ENCODE measurements around the gene ZNF512B. TPM values are rescaled to one million over a fixed set of nuclear protein-coding genes. Genes with fewer than 3 reads are reported as not detected.

ZNF512B gene
- total RNA-seq, 1 donor from 2014 or later: 32.2 TPM

DNA sequence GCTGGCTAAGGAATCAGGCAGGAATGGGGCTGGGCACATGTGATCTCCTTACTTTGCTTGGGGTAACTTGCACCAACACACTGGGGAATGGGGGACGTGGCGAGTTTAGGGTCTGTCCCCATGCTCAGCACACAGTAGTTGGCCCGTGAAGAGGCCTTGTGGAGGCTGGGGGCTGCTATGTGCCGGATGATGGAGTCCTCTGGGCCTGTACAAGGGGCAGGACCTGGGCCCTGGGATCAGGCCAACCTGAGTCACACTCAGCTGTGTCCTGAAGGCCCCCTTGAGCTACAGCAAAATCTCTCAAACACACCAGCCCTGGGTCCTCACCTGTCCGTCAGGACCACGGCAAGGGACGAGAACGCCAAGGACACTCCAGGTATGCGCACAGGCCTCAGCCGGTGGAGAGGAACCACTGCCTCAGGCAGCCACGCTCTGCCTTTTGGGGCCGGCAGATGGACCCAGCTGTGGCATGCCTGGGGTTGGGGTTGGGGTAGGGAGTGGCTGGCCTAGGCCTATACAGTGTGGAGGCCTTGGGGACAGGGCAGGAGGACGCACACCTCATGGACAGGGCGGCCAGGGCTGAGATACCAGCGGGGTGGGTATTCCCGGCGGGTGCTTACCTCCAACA, 24.6 kb downstream of the ZNF512B start:
- no peak for DNase-seq
- TF ChIP-seq, protein P1, sequence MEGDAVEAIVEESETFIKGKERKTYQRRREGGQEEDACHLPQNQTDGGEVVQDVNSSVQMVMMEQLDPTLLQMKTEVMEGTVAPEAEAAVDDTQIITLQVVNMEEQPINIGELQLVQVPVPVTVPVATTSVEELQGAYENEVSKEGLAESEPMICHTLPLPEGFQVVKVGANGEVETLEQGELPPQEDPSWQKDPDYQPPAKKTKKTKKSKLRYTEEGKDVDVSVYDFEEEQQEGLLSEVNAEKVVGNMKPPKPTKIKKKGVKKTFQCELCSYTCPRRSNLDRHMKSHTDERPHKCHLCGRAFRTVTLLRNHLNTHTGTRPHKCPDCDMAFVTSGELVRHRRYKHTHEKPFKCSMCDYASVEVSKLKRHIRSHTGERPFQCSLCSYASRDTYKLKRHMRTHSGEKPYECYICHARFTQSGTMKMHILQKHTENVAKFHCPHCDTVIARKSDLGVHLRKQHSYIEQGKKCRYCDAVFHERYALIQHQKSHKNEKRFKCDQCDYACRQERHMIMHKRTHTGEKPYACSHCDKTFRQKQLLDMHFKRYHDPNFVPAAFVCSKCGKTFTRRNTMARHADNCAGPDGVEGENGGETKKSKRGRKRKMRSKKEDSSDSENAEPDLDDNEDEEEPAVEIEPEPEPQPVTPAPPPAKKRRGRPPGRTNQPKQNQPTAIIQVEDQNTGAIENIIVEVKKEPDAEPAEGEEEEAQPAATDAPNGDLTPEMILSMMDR (IDR thresholded peaks at IDR 0.05; ENCODE audit: partially characterized antibody, unreplicated experiment): no peak
- H3K4me1 Mint-ChIP-seq (ENCODE audit: low read depth, unreplicated experiment): peaks cover 25% of the 10 kb centered on the region
- peaks cover 31% of the 10 kb centered on the region for H3K27me3 Mint-ChIP-seq (ENCODE audit: unreplicated experiment)
- no peaks in the 10 kb centered on the region for H3K36me3 Mint-ChIP-seq (ENCODE audit: unreplicated experiment)
- peak overlapping the region; percentile 28 for H3K27ac Mint-ChIP-seq (ENCODE audit: unreplicated experiment)
- H3K4me3 Mint-ChIP-seq (ENCODE audit: unreplicated experiment): no peak overlapping the region
- peaks cover 8% of the 10 kb centered on the region for H3K9me3 Mint-ChIP-seq (ENCODE audit: unreplicated experiment)

DNA sequence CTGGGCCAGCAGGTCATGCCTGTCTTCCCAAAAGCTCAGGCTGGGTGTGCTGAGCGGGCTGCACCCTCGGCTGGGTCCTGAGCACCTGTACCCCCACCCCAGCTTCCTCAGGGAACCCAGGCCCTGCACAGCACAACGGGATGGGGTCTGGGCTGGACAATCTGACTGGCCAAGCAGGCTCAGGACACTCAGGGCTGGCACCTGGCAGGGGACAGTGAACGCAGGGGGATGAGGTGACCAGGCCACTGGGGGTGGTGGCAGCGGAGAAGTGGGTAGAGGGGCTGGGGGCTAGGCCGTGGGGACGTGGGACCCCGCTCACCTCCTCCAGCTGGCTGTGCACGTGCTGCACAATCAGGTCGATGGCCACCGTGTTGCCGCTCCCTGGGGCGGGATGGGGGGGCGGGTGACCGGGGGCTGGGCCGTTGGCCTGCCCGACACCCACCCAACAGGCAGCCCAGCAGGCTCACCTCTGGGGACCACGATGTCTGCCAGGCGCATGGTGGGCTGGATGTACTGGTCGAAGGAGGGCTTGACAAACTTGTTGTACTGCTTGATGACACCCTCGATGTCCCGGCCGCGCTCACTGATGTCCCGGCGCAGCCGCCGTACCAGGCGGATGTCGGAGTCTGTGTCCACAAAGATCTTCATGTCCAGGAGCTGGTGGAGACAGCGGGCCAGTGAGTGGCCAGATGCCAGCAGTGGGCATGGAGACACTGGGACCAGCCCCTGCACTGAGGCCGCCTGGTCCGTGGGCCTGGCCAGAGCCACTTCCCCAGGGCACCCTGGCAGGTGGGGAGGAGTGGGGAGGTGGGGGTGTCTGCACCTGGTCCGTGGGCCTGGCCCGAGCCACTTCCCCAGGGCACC, 25.4 kb downstream of the ZNF512B start:
- H3K4me3 Mint-ChIP-seq (ENCODE audit: unreplicated experiment): no peak overlapping the region
- no peaks in the 10 kb centered on the region for H3K36me3 Mint-ChIP-seq (ENCODE audit: unreplicated experiment)
- no peak for DNase-seq
- no peak overlapping the region for H3K27ac Mint-ChIP-seq (ENCODE audit: unreplicated experiment)
- peaks cover 5% of the 10 kb centered on the region for H3K9me3 Mint-ChIP-seq (ENCODE audit: unreplicated experiment)
- H3K27me3 Mint-ChIP-seq (ENCODE audit: unreplicated experiment): peaks cover 24% of the 10 kb centered on the region
- TF ChIP-seq, protein P1 (IDR thresholded peaks at IDR 0.05; ENCODE audit: partially characterized antibody, unreplicated experiment): no peak
- H3K4me1 Mint-ChIP-seq (ENCODE audit: low read depth, unreplicated experiment): peaks cover 17% of the 10 kb centered on the region

DNA sequence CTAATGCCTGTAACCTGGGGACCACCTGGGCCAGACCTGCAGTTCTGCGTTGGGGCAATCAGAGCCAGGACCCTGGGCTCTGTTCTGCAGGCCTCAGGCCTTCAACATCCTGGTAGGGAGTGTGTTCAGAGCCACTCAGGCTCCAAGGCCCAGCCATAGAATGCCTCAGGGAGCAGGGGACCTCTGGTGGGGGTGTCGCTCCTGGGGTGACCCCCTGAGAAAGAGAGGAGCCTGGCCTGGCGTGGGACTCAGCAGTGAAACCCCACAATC, 26.0 kb downstream of the ZNF512B start:
- DNase-seq: no peak
- Mint-ChIP-seq H3K27me3 (ENCODE audit: unreplicated experiment) (peaks cover 19% of the 10 kb centered on the region), H3K36me3 (ENCODE audit: unreplicated experiment) (no peaks in the 10 kb centered on the region), H3K9me3 (ENCODE audit: unreplicated experiment) (peaks cover 3% of the 10 kb centered on the region), H3K4me3 (ENCODE audit: unreplicated experiment) (no peak overlapping the region), H3K4me1 (ENCODE audit: low read depth, unreplicated experiment) (peaks cover 13% of the 10 kb centered on the region), H3K27ac (ENCODE audit: unreplicated experiment) (no peak overlapping the region)
- TF ChIP-seq, protein P1 (IDR thresholded peaks at IDR 0.05; ENCODE audit: partially characterized antibody, unreplicated experiment): no peak

DNA sequence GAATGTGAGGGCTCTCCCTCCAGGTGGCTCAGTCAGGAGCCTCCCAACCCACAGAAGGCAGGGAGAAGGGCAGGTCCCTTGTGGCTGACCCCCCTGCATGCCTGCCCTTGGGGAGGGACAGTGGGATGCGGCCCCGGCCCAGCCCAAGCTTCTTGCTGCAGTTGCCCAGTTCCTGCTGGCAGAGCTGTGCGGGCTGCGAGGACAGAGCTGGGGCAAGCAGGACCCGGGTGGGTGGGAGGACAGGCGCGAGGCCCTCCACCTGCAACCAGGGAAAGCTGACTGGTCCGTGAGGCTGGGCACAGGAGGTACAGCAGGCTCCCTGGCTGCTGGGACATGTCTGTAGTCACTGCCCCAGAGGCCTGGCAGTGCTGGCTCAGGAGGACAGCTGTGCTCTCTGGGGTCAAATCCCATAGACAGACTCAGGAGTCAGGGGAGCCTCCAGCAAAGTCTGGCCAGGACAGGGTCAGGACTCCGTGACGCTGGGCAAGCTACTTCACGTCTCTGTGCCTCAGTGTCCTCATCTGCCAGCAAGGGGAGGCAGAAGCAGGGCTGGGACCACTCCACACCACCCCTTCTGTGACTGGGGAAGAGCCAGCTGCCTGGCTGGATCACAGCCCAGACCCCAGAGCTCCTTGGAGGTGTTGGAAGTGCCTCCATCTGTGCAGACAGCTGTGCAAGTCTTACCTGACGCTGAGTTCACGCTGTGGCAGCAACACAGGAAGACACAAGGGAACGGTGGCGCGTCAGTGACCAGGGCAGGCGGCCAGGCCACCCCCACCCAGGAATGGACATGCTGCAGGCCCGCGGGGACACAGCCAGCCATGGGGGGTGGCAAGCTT, 26.5 kb downstream of the ZNF512B start:
- no peak for DNase-seq
- H3K4me1 Mint-ChIP-seq (ENCODE audit: low read depth, unreplicated experiment): peaks cover 8% of the 10 kb centered on the region
- H3K9me3 Mint-ChIP-seq (ENCODE audit: unreplicated experiment): no peaks in the 10 kb centered on the region
- no peak overlapping the region for H3K27ac Mint-ChIP-seq (ENCODE audit: unreplicated experiment)
- H3K4me3 Mint-ChIP-seq (ENCODE audit: unreplicated experiment): no peak overlapping the region
- no peaks in the 10 kb centered on the region for H3K36me3 Mint-ChIP-seq (ENCODE audit: unreplicated experiment)
- TF ChIP-seq, protein P1 (IDR thresholded peaks at IDR 0.05; ENCODE audit: partially characterized antibody, unreplicated experiment): no peak
- peaks cover 15% of the 10 kb centered on the region for H3K27me3 Mint-ChIP-seq (ENCODE audit: unreplicated experiment)

Data from glutamatergic neuron (in vitro differentiated cells).